Neural progenitor cell (in vitro differentiated cells): Measurements from ENCODE around the gene ANP32E. TPM values are rescaled to one million over a fixed set of nuclear protein-coding genes. Genes with fewer than 3 reads are reported as not detected.
A peak's percentile ranks its signal among the peaks of the same experiment; 100 is the strongest.
"Not testable (repeated sequence)": the region's sequence is repeated elsewhere in the genome, so short reads cannot be mapped to it uniquely, and the experiment has no call there.

Experiments used
- DNase-seq: peaks from one replicate; pipeline ENCODE4 v3.0.0-alpha.2; 2016; ENCODE audit warnings: low spot score
- H2AFZ ChIP-seq: fragments of 200-600 bp; sonication (generic); replicated peaks from 2 replicates; pipeline ENCODE4 v1.6.1; 2016; ENCODE audit warnings: antibody characterized with exemption
- H3F3A ChIP-seq: fragments of 200-600 bp; sonication (generic); 2 replicates; pipeline ENCODE4 v1.6.1; 2016; ENCODE audit warnings: antibody characterized with exemption, low read depth
- H3K27ac ChIP-seq: fragments of 200-600 bp; sonication (generic); 2 replicates; pipeline ENCODE4 v1.5.1; 2016; ENCODE audit warnings: mild to moderate bottlenecking
- H3K27me3 ChIP-seq: fragments of 200-600 bp; sonication (generic); 2 replicates; pipeline ENCODE4 v1.6.1; 2016; ENCODE audit warnings: mild to moderate bottlenecking, moderate library complexity
- H3K36me3 ChIP-seq: fragments of 200-600 bp; sonication (generic); 2 replicates; pipeline ENCODE4 v1.5.1; 2016
- H3K4me1 ChIP-seq: fragments of 200-600 bp; sonication (generic); 2 replicates; pipeline ENCODE4 v1.6.1; 2016; ENCODE audit warnings: mixed run types
- H3K4me2 ChIP-seq: fragments of 200-600 bp; sonication (generic); 2 replicates; pipeline ENCODE4 v1.6.1; 2016
- H3K4me3 ChIP-seq: fragments of 200-600 bp; sonication (generic); 2 replicates; pipeline ENCODE4 v1.5.1; 2016
- H3K79me2 ChIP-seq: fragments of 200-600 bp; sonication (generic); 2 replicates; pipeline ENCODE4 v1.6.1; 2016; ENCODE audit warnings: low read depth
- H3K9ac ChIP-seq: fragments of 200-600 bp; sonication (generic); 2 replicates; pipeline ENCODE4 v1.6.1; 2016
- H3K9me3 ChIP-seq: fragments of 200-600 bp; sonication (generic); 2 replicates; pipeline ENCODE4 v1.5.1; 2016; ENCODE audit warnings: low read depth
- H4K20me1 ChIP-seq: fragments of 200-600 bp; sonication (generic); 2 replicates; pipeline ENCODE4 v1.6.1; 2016; ENCODE audit warnings: low read depth
- H3K27ac Mint-ChIP-seq: 3 replicates; pipeline ENCODE4 v1.8.0; 2021; ENCODE audit warnings: mixed read lengths
- H3K27me3 Mint-ChIP-seq: 2 replicates; pipeline ENCODE4 v1.8.0; 2022; ENCODE audit warnings: low read depth, mild to moderate bottlenecking, inconsistent platforms, moderate library complexity, mixed read lengths; ENCODE audit not compliant: insufficient read depth
- H3K36me3 Mint-ChIP-seq: 3 replicates; pipeline ENCODE4 v1.8.0; 2021; ENCODE audit warnings: mixed read lengths
- H3K4me1 Mint-ChIP-seq: 3 replicates; pipeline ENCODE4 v1.8.0; 2021; ENCODE audit warnings: mixed read lengths
- H3K4me3 Mint-ChIP-seq: 3 replicates; pipeline ENCODE4 v1.8.0; 2021; ENCODE audit warnings: mild to moderate bottlenecking, moderate library complexity, mixed read lengths
- H3K9me3 Mint-ChIP-seq: 3 replicates; pipeline ENCODE4 v1.8.0; 2020; ENCODE audit warnings: mixed read lengths
- EZH2 ChIP-seq: fragments of 200-600 bp; sonication (generic); IDR thresholded peaks from 2 replicates; pipeline ENCODE4 v1.6.1; 2017; ENCODE audit warnings: antibody characterized with exemption, mild to moderate bottlenecking, moderate library complexity
- EZH2phosphoT487 ChIP-seq: fragments of 200-600 bp; sonication (generic); IDR thresholded peaks from 2 replicates; pipeline ENCODE4 v1.6.1; 2017; ENCODE audit warnings: antibody characterized with exemption
- total RNA-seq: library from RNA; depleted of rRNA; stranded (reverse); fragments of >200 nt; gene quantifications from 2 replicates; pipeline ENCODE4 v1.2.3, GENCODE V29; 2015; ENCODE audit warnings: low replicate concordance
- TF ChIP-seq, protein P1 (sequence below): fragments of 200-600 bp; sonication (generic); IDR thresholded peaks from 2 replicates; pipeline ENCODE4 v1.5.1; 2017; ENCODE audit warnings: antibody characterized with exemption, mild to moderate bottlenecking

Gene ANP32E
- total RNA-seq, 1 donor from 2014 or later: 201 TPM

DNA sequence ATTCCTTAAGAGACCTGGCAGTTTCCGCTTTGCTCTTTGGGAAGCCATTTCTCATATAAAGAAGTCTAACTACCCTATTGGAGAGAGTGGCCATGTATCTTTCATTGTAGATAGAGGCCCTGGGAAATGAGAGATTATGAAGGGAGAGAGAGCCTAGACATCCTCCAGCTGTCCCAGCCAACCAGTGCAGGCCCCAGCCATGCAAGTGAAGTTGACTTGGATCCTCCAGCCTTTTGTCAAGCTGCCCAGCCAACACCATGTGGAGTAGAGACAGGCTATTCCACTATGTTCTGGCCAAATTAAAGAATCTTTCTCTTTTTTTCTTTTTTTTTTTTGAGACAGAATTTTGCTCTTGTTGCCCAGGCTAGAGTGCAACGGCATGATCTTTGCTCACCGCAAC, 7.1 kb upstream of the ANP32E start:
- Histone ChIP-seq H3K9ac (no peak overlapping the region), H3K27me3 (no peaks in the 10 kb centered on the region), H3K4me1 (no peaks in the 10 kb centered on the region), H3K27ac (no peak overlapping the region), H3K9me3 (no peaks in the 10 kb centered on the region), H3K4me2 (no peak overlapping the region), H2AFZ (no peak overlapping the region), H3F3A (no peaks in the 10 kb centered on the region), H3K79me2 (no peaks in the 10 kb centered on the region), H4K20me1 (no peaks in the 10 kb centered on the region), H3K36me3 (no peaks in the 10 kb centered on the region), H3K4me3 (no peak overlapping the region)
- no peaks in the 10 kb centered on the region for H3K27me3 Mint-ChIP-seq
- H3K27ac Mint-ChIP-seq: no peak overlapping the region
- H3K36me3 Mint-ChIP-seq: no peaks in the 10 kb centered on the region
- H3K4me3 Mint-ChIP-seq: no peak overlapping the region
- no peaks in the 10 kb centered on the region for H3K9me3 Mint-ChIP-seq
- no peaks in the 10 kb centered on the region for H3K4me1 Mint-ChIP-seq
- no peak for DNase-seq
- TF ChIP-seq, protein P1, sequence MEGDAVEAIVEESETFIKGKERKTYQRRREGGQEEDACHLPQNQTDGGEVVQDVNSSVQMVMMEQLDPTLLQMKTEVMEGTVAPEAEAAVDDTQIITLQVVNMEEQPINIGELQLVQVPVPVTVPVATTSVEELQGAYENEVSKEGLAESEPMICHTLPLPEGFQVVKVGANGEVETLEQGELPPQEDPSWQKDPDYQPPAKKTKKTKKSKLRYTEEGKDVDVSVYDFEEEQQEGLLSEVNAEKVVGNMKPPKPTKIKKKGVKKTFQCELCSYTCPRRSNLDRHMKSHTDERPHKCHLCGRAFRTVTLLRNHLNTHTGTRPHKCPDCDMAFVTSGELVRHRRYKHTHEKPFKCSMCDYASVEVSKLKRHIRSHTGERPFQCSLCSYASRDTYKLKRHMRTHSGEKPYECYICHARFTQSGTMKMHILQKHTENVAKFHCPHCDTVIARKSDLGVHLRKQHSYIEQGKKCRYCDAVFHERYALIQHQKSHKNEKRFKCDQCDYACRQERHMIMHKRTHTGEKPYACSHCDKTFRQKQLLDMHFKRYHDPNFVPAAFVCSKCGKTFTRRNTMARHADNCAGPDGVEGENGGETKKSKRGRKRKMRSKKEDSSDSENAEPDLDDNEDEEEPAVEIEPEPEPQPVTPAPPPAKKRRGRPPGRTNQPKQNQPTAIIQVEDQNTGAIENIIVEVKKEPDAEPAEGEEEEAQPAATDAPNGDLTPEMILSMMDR: no peak
- no peak for TF ChIP-seq EZH2
- TF ChIP-seq EZH2phosphoT487: no peak

- H3K79me2 ChIP-seq: peaks cover 32% of the 10 kb centered on the region
- H3K36me3 ChIP-seq: no peaks in the 10 kb centered on the region
- peaks cover 18% of the 10 kb centered on the region for H3K4me1 Mint-ChIP-seq
- peaks cover 33% of the 10 kb centered on the region for H3F3A ChIP-seq
- no peak overlapping the region for H3K4me3 ChIP-seq
- H3K4me2 ChIP-seq: no peak overlapping the region
- peaks cover 17% of the 10 kb centered on the region for H4K20me1 ChIP-seq
- TF ChIP-seq EZH2: no peak
- TF ChIP-seq, protein P1: no peak
- no peak overlapping the region for H3K27ac ChIP-seq
- H3K4me3 Mint-ChIP-seq: peak overlapping the region; percentile 65
- DNase-seq: no peak
- H3K9me3 ChIP-seq: no peaks in the 10 kb centered on the region
- H3K9ac ChIP-seq: no peak overlapping the region
- H3K27me3 ChIP-seq: no peaks in the 10 kb centered on the region
- H3K4me1 ChIP-seq: peaks cover 9% of the 10 kb centered on the region
- H3K36me3 Mint-ChIP-seq: peaks cover 5% of the 10 kb centered on the region
- peak overlapping the region; percentile 25 for H3K27ac Mint-ChIP-seq
- no peak overlapping the region for H2AFZ ChIP-seq
- H3K27me3 Mint-ChIP-seq: peaks cover 10% of the 10 kb centered on the region
- H3K9me3 Mint-ChIP-seq: no peaks in the 10 kb centered on the region
Measured at GRCh38 chr1:150237746-150238145, 1.8 kb upstream of the ANP32E start.

- not testable (repeated sequence) for H2AFZ ChIP-seq
Measured at GRCh38 chr1:150237176-150237575, 1.3 kb upstream of the ANP32E start.

DNA sequence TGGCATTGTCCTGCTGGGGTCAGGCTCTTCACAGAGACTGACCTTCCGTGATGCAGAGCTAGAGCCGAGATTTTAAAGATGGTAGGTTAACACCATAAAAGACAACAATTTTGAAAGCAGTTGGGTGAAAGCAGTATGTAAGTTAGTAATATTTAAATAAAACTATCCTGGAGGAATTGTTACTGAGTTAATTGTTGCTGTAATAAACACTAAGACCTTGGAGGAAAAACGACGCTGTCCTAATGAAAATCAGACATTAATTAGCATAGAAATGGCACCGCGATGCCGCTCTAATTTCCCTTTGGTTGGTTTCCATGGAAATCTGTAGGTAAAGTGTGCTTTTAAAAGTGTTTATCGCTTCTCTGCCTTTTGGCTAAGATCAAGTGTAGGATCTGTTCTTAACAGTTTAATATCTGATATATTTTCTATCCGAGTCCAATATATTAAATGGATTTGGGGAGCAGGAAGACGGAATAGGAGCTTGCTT, 745 bp upstream of the ANP32E start:
- H3K27me3 Mint-ChIP-seq: peaks cover 10% of the 10 kb centered on the region
- H3K4me2 ChIP-seq: peak overlapping the region; percentile 73
- H3K27ac Mint-ChIP-seq: no peak overlapping the region
- H3K36me3 ChIP-seq: peaks cover 1% of the 10 kb centered on the region
- H3F3A ChIP-seq: peaks cover 33% of the 10 kb centered on the region
- peaks cover 9% of the 10 kb centered on the region for H3K4me1 ChIP-seq
- no peak overlapping the region for H3K9ac ChIP-seq
- H3K27me3 ChIP-seq: no peaks in the 10 kb centered on the region
- no peak overlapping the region for H3K4me3 Mint-ChIP-seq
- peak overlapping the region; percentile 94 for H3K4me3 ChIP-seq
- H3K9me3 ChIP-seq: no peaks in the 10 kb centered on the region
- no peaks in the 10 kb centered on the region for H3K9me3 Mint-ChIP-seq
- peaks cover 5% of the 10 kb centered on the region for H3K36me3 Mint-ChIP-seq
- H3K79me2 ChIP-seq: peaks cover 43% of the 10 kb centered on the region
- H3K27ac ChIP-seq: peak overlapping the region; percentile 84
- peak; percentile 11 for DNase-seq
- H2AFZ ChIP-seq: peak overlapping the region; percentile 26
- peaks cover 18% of the 10 kb centered on the region for H3K4me1 Mint-ChIP-seq
- peaks cover 21% of the 10 kb centered on the region for H4K20me1 ChIP-seq
- TF ChIP-seq, protein P1: no peak
- TF ChIP-seq EZH2: no peak
- TF ChIP-seq EZH2phosphoT487: no peak

More at GRCh38 chr1:150237176-150237575, 1.3 kb upstream of the ANP32E start:
- not testable (repeated sequence) for H3K36me3 ChIP-seq, H3K4me1 ChIP-seq, H3K9ac ChIP-seq, H3K36me3 Mint-ChIP-seq, H3K27ac ChIP-seq, H3K9me3 ChIP-seq, H3K9me3 Mint-ChIP-seq, DNase-seq, H3K27me3 ChIP-seq, H3K27ac Mint-ChIP-seq, H3K27me3 Mint-ChIP-seq
- Mint-ChIP-seq H3K4me1 (peaks cover 18% of the 10 kb centered on the region), H3K4me3 (peak overlapping the region; percentile 65)
- peak overlapping the region; percentile 73 for H3K4me2 ChIP-seq
- H3K4me3 ChIP-seq: peak overlapping the region; percentile 94
- H3K79me2 ChIP-seq: peaks cover 38% of the 10 kb centered on the region
- H4K20me1 ChIP-seq: peaks cover 21% of the 10 kb centered on the region
- H3F3A ChIP-seq: peaks cover 33% of the 10 kb centered on the region
